ENCODE measurements around the gene SLC6A18.

SLC6A18 gene

DNA sequence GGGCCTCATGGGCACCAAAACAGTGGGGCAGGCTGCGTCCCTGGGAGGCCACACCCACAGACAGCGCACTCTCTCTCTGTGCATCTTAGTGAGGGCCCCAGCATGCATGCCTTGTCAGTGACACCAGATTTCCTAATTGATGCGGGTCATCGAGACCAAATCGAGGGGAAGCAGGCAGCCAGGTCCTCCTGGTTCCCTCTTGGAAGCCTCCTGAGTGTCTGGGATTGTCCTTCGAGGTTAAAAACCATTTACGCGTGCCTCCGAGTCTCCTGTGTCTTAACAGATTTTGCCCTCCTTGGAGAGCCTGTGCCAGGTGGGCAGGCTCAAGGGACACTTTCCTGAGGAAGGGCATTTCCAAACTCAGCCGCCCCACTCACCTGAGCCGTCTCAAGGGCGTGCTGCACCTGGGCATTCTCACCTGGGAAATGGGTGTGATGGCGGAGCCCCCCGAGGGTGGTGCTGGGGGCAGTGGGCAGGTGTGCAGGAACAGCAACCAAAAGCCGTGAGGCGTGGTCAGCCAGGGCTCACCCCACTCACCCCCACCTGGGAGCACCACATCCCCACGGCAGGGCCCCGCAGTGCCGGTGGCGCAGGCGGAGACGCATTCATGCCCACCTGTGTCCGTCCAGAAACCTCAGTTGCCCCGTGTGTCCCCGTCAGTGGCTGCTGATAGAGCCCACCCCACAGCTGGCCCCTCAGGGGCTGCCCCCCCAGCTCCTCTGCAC is 21.1 kb upstream of the SLC6A18 start:
- no peak for DNase-seq

- no peak for DNase-seq
Measured at GRCh38 chr5:1204693-1205242, 20.4 kb upstream of the SLC6A18 start.

DNA sequence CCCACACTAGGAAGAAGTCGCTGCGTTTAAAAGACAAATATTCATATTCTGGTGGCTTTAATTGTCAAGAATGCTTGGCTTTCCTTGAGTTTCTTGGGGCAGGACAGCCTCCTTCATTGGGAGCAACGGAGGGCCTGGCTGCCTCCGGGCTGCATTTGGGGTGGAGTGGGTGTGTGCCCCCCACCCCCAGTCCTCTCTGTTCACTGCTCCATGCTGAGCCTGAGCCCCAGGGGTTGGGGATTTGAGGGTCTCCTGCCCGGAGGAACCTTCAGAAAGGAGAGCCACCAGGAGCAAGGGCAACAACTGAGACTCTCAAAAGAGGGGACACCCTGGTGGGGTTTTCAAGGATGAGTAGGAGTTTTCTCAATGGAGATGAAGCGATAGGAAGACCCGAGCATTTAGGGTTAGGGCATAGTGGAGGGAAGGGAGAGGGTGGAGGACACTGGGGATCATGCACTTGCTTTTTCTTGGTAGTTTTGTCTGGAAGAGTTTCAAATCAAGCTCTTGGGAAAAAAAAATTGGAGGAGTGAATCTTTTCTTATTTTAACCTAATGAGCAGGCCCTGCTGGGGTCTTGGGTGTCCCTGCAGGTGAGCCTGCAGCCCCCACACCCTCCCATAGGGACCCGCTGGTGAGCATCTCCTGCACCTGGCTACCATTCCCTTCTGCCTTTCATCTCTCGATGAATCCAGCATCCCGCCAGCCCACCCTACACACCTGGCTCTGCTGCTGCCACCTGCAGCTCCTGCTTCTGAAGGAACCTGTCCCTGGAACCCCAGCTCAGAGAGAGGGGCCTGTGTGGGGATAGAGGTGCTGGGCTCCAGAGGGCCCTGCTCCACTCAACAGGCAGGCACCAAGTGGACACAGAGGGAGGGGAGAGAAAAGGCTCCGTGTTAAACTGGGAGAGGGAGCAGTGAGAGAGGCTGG is 19.7 kb upstream of the SLC6A18 start:
- no peak for DNase-seq

DNA sequence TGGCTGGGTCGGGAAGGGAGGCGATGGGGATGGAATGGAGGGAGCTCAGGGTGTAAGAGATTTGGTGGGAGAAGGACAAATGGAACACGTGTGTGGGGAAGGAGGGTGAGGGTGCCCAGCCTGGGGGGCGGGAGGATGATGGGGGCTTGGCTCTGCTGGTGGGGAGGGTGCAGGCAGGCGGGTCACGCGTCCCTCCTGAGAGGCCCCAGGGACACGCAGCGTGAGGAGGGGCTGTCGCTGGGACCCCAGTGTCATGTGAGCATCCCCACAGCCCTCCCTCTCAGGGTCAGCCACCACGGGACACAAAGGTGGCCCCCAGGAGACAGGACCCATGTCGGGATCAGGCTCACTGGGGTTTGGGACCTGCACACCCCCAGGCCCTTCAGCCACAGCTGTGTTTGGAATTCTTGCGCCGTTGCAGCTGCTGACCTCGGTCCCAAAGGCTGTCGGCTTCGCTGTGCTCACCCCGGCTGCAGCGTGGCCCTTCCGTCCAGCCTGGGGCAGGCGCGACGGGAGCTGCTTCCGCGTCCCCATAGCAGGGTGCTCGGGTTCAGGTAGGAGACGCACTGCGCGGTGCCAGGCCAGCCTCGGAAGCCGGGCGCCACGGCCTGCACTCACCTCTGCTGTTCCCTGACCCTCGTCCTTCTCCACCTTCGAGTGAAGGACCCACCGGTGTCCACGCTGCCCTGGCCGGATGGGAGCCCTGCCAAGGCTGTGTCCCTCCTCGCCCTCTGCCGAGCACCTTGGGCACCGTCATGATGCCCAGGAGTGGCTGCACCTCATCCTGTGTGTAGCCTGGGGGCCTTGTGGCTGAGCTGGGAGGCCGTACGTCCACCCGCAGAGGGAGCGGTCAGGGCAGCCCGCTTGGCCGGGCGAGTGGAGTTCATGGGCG is 18.4 kb upstream of the SLC6A18 start:
- no peak for DNase-seq

- DNase-seq, result no peak
Measured at GRCh38 chr5:1207555-1207954, 17.6 kb upstream of the SLC6A18 start.

DNA sequence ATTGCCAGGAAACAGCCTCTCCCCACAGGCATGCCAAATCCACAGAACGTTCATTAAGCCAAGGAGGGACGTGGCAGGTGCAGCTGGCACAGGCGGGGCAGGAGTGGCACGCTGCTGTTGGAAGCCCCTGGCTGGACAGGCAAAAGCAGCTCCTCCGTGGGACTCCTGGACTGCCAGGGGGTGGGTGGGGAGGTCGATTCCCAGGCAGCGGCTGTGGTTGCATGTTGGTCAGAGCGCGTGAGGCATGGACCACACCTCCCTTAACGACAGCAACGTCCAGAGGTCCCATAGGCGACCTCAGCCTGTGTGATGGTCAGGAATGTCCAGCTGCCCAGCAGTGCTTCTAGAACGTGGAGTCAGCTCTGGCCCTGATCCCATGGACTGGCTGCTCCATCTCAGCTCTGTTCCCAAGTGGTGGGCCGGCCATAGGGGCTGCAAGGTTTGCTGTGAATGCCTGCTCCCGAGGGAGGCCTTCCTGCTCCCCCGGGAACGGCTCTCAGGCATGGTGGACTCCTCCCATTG is 16.9 kb upstream of the SLC6A18 start:
- DNase-seq, result no peak

DNA sequence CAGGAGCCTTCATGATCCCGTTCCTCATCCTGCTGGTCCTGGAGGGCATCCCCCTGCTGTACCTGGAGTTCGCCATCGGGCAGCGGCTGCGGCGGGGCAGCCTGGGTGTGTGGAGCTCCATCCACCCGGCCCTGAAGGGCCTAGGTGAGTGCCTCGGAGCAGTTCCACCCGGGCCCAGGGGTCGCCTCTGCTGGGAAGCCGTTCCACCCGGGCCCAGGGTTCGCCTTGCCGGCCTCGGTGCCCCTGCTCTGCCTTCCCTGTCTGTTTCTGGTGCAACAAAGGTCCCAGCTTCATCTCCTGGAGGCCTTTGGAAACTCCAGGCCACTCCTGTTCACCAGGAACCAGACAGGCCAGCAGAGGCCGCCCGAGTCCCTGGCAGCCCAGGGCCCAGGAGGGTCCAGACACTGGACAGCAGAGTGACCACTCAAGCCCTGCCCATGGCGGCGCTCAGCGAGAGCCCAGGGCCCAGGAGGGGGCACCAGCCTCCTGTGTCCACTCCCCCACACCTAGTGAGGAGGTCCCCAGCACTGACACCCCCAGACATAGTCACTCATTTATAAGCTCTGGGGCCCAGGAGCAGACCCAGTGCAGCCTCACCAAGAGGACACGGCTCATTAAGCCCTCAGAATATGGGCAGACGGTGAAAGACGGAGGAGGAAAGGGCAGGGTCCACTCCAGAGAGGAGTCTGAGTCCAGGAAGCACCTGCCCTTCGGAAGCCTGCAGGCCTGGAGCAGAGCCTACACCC is 16.3 kb upstream of the SLC6A18 start:
- no peak for DNase-seq

- no peak for DNase-seq
Measured at GRCh38 chr5:1209489-1209852, 15.7 kb upstream of the SLC6A18 start.

GRCh38 chr5:1209896-1210776 is 15.0 kb upstream of the SLC6A18 start:
- no peak for DNase-seq

DNA sequence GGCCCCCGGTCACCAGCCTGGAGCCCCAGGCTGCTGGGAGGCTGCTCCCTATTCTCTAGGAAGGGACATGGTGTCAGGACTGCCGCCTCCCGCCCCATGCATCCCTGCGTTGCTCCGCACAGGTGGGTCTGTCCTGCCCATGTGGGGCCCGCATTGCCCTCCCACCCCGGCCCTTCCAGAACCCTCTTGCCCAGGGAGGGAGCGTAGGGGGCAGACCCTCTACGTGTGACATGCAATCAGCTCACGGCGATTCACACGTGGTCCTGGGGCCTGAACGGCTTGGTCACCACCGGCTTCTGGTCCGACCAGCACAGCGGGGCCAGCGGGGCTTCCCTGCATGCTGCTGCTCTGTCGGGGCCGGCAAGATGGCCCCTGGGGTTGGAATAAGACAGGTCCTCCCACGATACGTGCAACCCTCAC is 14.3 kb upstream of the SLC6A18 start:
- DNase-seq, result no peak

- DNase-seq, result no peak
Measured at GRCh38 chr5:1211701-1212100, 13.5 kb upstream of the SLC6A18 start.

DNA sequence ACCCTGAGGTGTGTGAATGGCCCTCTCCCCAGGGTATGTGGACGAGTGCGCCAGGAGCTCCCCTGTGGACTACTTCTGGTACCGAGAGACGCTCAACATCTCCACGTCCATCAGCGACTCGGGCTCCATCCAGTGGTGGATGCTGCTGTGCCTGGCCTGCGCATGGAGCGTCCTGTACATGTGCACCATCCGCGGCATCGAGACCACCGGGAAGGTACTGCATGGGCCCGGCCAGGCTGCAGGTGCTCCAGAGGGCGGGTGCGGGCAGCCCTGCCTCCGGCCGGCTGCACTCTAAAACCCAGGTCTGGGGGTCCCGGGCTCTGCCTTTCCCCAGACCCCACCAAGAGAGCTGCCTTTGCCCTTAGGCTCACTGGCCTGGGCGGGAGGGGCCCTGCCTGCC is 12.9 kb upstream of the SLC6A18 start:
- no peak for DNase-seq

GRCh38 chr5:1212881-1213280 is 12.3 kb upstream of the SLC6A18 start:
- DNase-seq, result no peak

GRCh38 chr5:1213508-1214162 is 11.5 kb upstream of the SLC6A18 start:
- DNase-seq, result no peak

DNA sequence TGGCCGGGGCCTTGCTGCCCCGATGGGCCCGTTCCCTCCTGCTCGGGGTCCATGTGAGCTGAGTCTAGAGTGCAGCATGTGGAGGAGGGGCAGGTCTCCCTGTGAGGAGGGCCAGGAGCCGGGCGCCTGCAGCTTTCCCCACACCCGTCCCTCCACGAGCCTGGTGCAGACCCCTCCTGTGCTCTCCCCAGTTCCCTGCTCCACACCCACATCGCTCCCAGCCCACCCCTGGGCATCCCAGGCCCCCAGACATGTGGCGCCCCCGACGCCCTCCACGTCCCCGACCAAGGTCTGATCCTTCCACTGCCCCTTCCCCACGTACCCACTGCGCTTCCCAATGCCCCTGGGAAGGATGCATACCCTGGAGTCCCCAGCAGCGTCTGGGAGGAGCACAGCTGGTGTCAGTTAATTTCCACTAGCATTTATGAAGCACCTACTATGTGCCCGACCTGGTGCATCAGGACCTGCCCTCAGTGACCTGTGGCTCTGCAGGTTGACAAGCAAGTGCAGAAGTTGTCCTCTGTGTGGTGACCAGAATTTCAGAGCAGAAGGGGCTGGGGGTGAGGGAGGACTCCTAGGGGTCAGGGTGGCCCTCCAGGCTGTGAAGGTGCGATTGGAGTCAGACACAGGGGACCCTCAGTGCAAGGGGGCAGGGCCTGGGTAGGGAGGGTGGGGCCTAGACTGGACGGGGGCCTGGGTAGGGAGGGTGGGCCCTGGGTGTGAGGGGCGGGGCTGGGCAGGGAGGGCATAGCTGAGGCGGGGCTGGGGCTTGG is 10.8 kb upstream of the SLC6A18 start:
- no peak for DNase-seq

DNA sequence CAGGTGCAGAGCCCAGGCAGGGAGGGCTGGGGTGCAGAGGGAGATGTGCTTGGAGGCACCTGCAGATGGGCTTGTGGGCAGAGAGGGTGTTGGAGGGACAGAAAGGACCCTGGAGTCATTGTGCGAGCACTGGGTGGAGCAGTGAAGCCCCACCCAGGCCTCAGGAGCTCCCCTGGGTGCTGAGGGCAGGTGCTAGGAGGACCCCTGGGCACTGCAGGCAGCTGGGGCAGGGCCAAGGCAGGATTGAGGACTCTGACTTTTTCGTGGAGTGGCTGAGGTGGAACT is 10.3 kb upstream of the SLC6A18 start:
- no peak for DNase-seq

- DNase-seq, result no peak
Measured at GRCh38 chr5:1215320-1216096, 9.7 kb upstream of the SLC6A18 start.

DNA sequence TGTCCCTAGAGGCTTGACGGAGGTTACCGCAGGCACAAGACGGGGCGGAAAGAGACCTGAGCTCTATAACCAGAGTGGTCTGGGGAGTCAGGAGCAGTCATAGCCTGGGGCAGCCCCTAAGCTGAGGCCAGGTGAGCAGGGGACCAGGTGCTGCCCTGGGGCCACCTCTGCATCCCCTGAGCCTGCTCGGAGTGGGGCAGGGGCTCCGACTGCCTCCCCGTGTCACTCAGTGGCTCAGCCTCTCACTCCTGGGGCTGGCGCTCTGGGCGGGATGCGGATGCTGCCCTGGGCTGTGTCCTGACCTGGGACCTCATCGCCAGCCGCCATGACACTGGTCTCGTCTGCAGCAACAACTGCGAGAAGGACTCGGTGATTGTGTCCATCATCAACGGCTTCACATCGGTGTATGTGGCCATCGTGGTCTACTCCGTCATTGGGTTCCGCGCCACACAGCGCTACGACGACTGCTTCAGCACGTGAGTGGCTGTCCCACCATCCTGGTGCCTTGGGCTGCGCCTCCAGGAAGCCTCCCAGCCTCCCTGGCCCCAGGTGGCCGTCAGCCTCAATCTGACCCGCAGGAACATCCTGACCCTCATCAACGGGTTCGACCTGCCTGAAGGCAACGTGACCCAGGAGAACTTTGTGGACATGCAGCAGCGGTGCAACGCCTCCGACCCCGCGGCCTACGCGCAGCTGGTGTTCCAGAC is 8.8 kb upstream of the SLC6A18 start:
- no peak for DNase-seq

Measured in midbrain (tissue), 1 donor.